ENCODE results near the gene TTC6. TPM values are rescaled to one million over a fixed set of nuclear protein-coding genes. Genes with fewer than 3 reads are reported as not detected.

The TTC6 gene
- total RNA-seq, 1 donor: under 0.01 TPM

DNA sequence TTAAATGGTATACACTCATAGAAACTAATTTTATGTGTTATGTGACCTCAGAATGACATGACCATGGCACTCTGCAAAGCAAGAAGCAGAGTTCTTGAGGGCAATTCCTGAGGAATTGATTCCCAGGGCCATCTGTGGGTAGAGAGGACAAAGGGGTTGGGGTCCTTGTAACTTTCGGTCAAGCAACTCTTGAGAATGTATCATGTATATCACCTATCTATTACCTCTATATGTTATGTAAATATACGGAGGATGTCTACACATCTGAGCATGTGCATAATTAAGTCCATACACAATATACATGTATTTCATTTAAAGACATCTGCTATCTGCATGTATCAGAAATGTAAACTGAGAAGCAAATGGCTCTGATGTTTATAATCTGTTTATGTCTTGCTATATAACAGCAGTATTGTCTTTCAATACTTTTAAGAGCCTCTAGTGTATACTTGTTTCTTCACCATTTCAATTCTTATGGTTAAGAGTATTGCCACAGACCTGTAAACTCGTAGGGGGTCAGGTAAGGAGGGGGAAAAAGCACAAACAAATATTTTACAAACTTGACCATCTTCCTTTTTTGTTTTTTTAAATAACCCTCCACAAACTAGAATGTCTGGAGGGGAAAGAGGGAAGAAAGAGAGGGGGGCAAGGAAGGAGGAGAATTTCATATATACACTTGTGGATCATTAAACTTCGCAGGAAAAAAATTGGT lies 4.8 kb upstream of the TTC6 start:
- Histone ChIP-seq H3K9me3 (ENCODE audit: low read depth, low read length) (no peaks in the 10 kb centered on the region), H3K79me2 (ENCODE audit: insufficient read depth, low read length) (no peaks in the 10 kb centered on the region), H3K36me3 (ENCODE audit: insufficient read depth, low read length) (no peaks in the 10 kb centered on the region), H3K27ac (ENCODE audit: low read depth, low read length) (no peak overlapping the region), H4K20me1 (ENCODE audit: insufficient read depth, low read length) (no peaks in the 10 kb centered on the region), H3K4me2 (ENCODE audit: insufficient read depth, low read length) (no peak overlapping the region), H3K27me3 (ENCODE audit: insufficient read depth, low read length) (peaks cover 88% of the 10 kb centered on the region), H2AFZ (ENCODE audit: low read length) (no peak overlapping the region), H3K4me3 (ENCODE audit: insufficient read depth, low read length) (no peak overlapping the region), H3K4me1 (ENCODE audit: insufficient read depth, low read length) (no peaks in the 10 kb centered on the region)
- DNase-seq (ENCODE audit: insufficient read length, low spot score, missing footprints): peak; percentile 58
- TF ChIP-seq, protein P1, sequence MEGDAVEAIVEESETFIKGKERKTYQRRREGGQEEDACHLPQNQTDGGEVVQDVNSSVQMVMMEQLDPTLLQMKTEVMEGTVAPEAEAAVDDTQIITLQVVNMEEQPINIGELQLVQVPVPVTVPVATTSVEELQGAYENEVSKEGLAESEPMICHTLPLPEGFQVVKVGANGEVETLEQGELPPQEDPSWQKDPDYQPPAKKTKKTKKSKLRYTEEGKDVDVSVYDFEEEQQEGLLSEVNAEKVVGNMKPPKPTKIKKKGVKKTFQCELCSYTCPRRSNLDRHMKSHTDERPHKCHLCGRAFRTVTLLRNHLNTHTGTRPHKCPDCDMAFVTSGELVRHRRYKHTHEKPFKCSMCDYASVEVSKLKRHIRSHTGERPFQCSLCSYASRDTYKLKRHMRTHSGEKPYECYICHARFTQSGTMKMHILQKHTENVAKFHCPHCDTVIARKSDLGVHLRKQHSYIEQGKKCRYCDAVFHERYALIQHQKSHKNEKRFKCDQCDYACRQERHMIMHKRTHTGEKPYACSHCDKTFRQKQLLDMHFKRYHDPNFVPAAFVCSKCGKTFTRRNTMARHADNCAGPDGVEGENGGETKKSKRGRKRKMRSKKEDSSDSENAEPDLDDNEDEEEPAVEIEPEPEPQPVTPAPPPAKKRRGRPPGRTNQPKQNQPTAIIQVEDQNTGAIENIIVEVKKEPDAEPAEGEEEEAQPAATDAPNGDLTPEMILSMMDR (IDR thresholded peaks at IDR 0.05; ENCODE audit: extremely low read depth, low read depth, low read length): no peak

DNA sequence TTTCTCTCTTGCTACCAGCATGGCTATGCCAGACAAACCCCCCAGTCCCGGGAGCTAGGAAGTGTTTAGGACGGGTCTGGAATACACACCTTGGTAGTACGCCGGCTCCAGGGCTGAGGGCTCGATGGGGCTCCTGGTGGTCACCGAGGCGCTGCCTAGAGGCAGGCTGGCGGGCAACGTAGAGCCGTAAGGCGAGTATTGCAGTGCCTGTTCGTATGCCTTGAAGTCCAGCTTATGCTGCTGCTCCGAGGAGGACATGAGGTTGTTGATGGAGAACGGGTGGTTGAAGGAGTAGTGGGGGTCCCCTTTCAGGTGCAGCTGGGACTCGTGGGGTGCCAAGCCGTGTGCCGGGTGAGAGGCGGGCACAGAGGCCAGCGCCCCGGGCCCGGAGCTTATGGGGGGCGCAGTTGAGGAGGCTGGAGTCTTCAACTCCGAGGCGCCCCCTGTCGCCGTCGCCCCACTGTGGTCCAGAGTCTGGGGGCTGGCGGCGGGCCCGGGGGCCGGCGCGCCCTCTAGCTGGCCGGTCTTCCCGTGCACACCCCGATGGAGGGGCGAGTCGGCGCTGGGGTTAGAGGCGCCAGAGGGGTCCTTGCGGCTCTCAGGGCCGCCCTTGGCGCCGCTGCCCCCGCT lies 4.0 kb upstream of the TTC6 start:
- no peak overlapping the region for H3K4me3 ChIP-seq (ENCODE audit: insufficient read depth, low read length)
- DNase-seq (ENCODE audit: insufficient read length, low spot score, missing footprints): peak; percentile 44
- no peaks in the 10 kb centered on the region for H3K4me1 ChIP-seq (ENCODE audit: insufficient read depth, low read length)
- H3K27ac ChIP-seq (ENCODE audit: low read depth, low read length): no peak overlapping the region
- H3K36me3 ChIP-seq (ENCODE audit: insufficient read depth, low read length): no peaks in the 10 kb centered on the region
- no peaks in the 10 kb centered on the region for H3K79me2 ChIP-seq (ENCODE audit: insufficient read depth, low read length)
- H2AFZ ChIP-seq (ENCODE audit: low read length): no peak overlapping the region
- no peak overlapping the region for H3K4me2 ChIP-seq (ENCODE audit: insufficient read depth, low read length)
- H3K27me3 ChIP-seq (ENCODE audit: insufficient read depth, low read length): peaks cover 88% of the 10 kb centered on the region
- H4K20me1 ChIP-seq (ENCODE audit: insufficient read depth, low read length): no peaks in the 10 kb centered on the region
- H3K9me3 ChIP-seq (ENCODE audit: low read depth, low read length): no peaks in the 10 kb centered on the region
- TF ChIP-seq, protein P1 (IDR thresholded peaks at IDR 0.05; ENCODE audit: extremely low read depth, low read depth, low read length): no peak

DNA sequence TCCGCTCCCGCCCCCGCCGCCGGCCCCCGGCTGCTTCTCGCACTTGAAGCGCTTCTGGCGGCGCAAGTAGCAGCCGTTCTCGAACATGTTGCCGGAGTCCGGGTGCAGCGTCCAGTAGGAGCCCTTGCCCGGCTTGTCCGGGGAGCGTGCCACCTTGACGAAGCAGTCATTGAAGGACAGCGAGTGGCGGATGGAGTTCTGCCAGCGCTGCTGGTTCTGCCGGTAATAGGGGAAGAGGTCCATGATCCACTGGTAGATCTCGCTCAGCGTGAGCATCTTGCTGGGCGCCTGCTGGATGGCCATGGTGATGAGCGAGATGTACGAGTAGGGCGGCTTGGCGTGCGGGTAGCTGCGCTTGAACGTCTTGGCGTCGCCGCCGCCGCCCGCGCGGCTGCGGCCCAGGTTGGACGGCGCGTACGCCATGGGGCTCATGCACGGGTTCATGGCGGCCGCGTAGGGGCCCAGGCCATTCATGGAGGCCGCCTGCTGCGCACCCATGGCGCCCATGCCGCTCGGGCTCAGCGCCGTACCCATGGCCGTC lies 3.4 kb upstream of the TTC6 start:
- no peak overlapping the region for H2AFZ ChIP-seq (ENCODE audit: low read length)
- H3K79me2 ChIP-seq (ENCODE audit: insufficient read depth, low read length): no peaks in the 10 kb centered on the region
- no peaks in the 10 kb centered on the region for H3K4me1 ChIP-seq (ENCODE audit: insufficient read depth, low read length)
- H3K4me2 ChIP-seq (ENCODE audit: insufficient read depth, low read length): no peak overlapping the region
- H3K9me3 ChIP-seq (ENCODE audit: low read depth, low read length): no peaks in the 10 kb centered on the region
- TF ChIP-seq, protein P1 (IDR thresholded peaks at IDR 0.05; ENCODE audit: extremely low read depth, low read depth, low read length): no peak
- DNase-seq (ENCODE audit: insufficient read length, low spot score, missing footprints): peak; percentile 58
- no peaks in the 10 kb centered on the region for H3K36me3 ChIP-seq (ENCODE audit: insufficient read depth, low read length)
- peaks cover 88% of the 10 kb centered on the region for H3K27me3 ChIP-seq (ENCODE audit: insufficient read depth, low read length)
- H4K20me1 ChIP-seq (ENCODE audit: insufficient read depth, low read length): no peaks in the 10 kb centered on the region
- no peak overlapping the region for H3K4me3 ChIP-seq (ENCODE audit: insufficient read depth, low read length)
- no peak overlapping the region for H3K27ac ChIP-seq (ENCODE audit: low read depth, low read length)
